Measurements from ENCODE around the gene XPO4.
"Not testable (repeated sequence)": the region's sequence is repeated elsewhere in the genome, so short reads cannot be mapped to it uniquely, and the experiment has no call there.

The XPO4 gene

GRCh38 chr13:20749377-20749776 lies 153.2 kb downstream of the XPO4 start:
- no peak overlapping the region for H3K4me3 ChIP-seq (ENCODE audit: low read depth in 1 of 2, low read length in 2 of 2)
- H3K27ac ChIP-seq (ENCODE audit: low read length) = no peak overlapping the region
- H3K27me3 ChIP-seq (ENCODE audit: low read depth, low read length) = no peaks in the 10 kb centered on the region
- H3K36me3 ChIP-seq (ENCODE audit: control insufficient read depth in 1 of 2, insufficient read depth in 2 of 2, low read length in 2 of 2) = peaks cover 0 to 4% of the 10 kb centered on the region in 2 donors
- no peaks in the 10 kb centered on the region for H3K4me1 ChIP-seq (ENCODE audit: control insufficient read depth in 1 of 2, insufficient read depth in 2 of 2, low read length in 2 of 2)
- H3K9me3 ChIP-seq (ENCODE audit: control insufficient read depth in 1 of 2, low read length in 2 of 2) = peaks cover 4 to 12% of the 10 kb centered on the region in 2 donors

- not testable (repeated sequence) for H3K4me3 ChIP-seq (ENCODE audit: low read depth in 1 of 2, low read length in 2 of 2); H3K36me3 ChIP-seq (ENCODE audit: control insufficient read depth in 1 of 2, insufficient read depth in 2 of 2, low read length in 2 of 2); H3K27me3 ChIP-seq (ENCODE audit: low read depth, low read length); H3K27ac ChIP-seq (ENCODE audit: low read length); H3K4me1 ChIP-seq (ENCODE audit: control insufficient read depth in 1 of 2, insufficient read depth in 2 of 2, low read length in 2 of 2); H3K9me3 ChIP-seq (ENCODE audit: control insufficient read depth in 1 of 2, low read length in 2 of 2)
Measured at GRCh38 chr13:20743830-20744404, 158.6 kb downstream of the XPO4 start.

- no peak overlapping the region for H3K27ac ChIP-seq (ENCODE audit: low read length)
- H3K4me1 ChIP-seq (ENCODE audit: control insufficient read depth in 1 of 2, insufficient read depth in 2 of 2, low read length in 2 of 2) = no peaks in the 10 kb centered on the region
- H3K9me3 ChIP-seq (ENCODE audit: control insufficient read depth in 1 of 2, low read length in 2 of 2) = peaks cover 0 to 3% of the 10 kb centered on the region in 2 donors
- H3K36me3 ChIP-seq (ENCODE audit: control insufficient read depth in 1 of 2, insufficient read depth in 2 of 2, low read length in 2 of 2) = peaks cover 0 to 11% of the 10 kb centered on the region in 2 donors
- no peaks in the 10 kb centered on the region for H3K27me3 ChIP-seq (ENCODE audit: low read depth, low read length)
- no peak overlapping the region for H3K4me3 ChIP-seq (ENCODE audit: low read depth in 1 of 2, low read length in 2 of 2)
Measured at GRCh38 chr13:20740021-20740420, 162.5 kb downstream of the XPO4 start.

GRCh38 chr13:20738616-20739015 lies 163.9 kb downstream of the XPO4 start:
- Histone ChIP-seq H3K4me1 (ENCODE audit: control insufficient read depth in 1 of 2, insufficient read depth in 2 of 2, low read length in 2 of 2) (no peaks in the 10 kb centered on the region), H3K27ac (ENCODE audit: low read length) (no peak overlapping the region), H3K27me3 (ENCODE audit: low read depth, low read length) (no peaks in the 10 kb centered on the region), H3K36me3 (ENCODE audit: control insufficient read depth in 1 of 2, insufficient read depth in 2 of 2, low read length in 2 of 2) (peaks cover 0 to 11% of the 10 kb centered on the region in 2 donors), H3K9me3 (ENCODE audit: control insufficient read depth in 1 of 2, low read length in 2 of 2) (no peaks in the 10 kb centered on the region), H3K4me3 (ENCODE audit: low read depth in 1 of 2, low read length in 2 of 2) (no peak overlapping the region)

GRCh38 chr13:20729633-20730585 lies 172.6 kb downstream of the XPO4 start:
- Histone ChIP-seq H3K36me3 (ENCODE audit: control insufficient read depth in 1 of 2, insufficient read depth in 2 of 2, low read length in 2 of 2) (peaks cover 0 to 5% of the 10 kb centered on the region in 2 donors), H3K27me3 (ENCODE audit: low read depth, low read length) (no peaks in the 10 kb centered on the region), H3K4me1 (ENCODE audit: control insufficient read depth in 1 of 2, insufficient read depth in 2 of 2, low read length in 2 of 2) (no peaks in the 10 kb centered on the region), H3K9me3 (ENCODE audit: control insufficient read depth in 1 of 2, low read length in 2 of 2) (no peaks in the 10 kb centered on the region), H3K4me3 (ENCODE audit: low read depth in 1 of 2, low read length in 2 of 2) (no peak overlapping the region), H3K27ac (ENCODE audit: low read length) (no peak overlapping the region)

- Histone ChIP-seq H3K27me3 (ENCODE audit: low read depth, low read length) (no peaks in the 10 kb centered on the region), H3K36me3 (ENCODE audit: control insufficient read depth in 1 of 2, insufficient read depth in 2 of 2, low read length in 2 of 2) (peaks cover 0 to 5% of the 10 kb centered on the region in 2 donors), H3K27ac (ENCODE audit: low read length) (no peak overlapping the region), H3K4me1 (ENCODE audit: control insufficient read depth in 1 of 2, insufficient read depth in 2 of 2, low read length in 2 of 2) (no peaks in the 10 kb centered on the region), H3K9me3 (ENCODE audit: control insufficient read depth in 1 of 2, low read length in 2 of 2) (no peaks in the 10 kb centered on the region), H3K4me3 (ENCODE audit: low read depth in 1 of 2, low read length in 2 of 2) (no peak overlapping the region)
Measured at GRCh38 chr13:20728579-20729311, 173.8 kb downstream of the XPO4 start.

GRCh38 chr13:20727856-20728255 lies 174.7 kb downstream of the XPO4 start:
- H3K9me3 ChIP-seq (ENCODE audit: control insufficient read depth in 1 of 2, low read length in 2 of 2) = no peaks in the 10 kb centered on the region
- peaks cover 0 to 5% of the 10 kb centered on the region in 2 donors for H3K36me3 ChIP-seq (ENCODE audit: control insufficient read depth in 1 of 2, insufficient read depth in 2 of 2, low read length in 2 of 2)
- H3K4me1 ChIP-seq (ENCODE audit: control insufficient read depth in 1 of 2, insufficient read depth in 2 of 2, low read length in 2 of 2) = no peaks in the 10 kb centered on the region
- H3K27ac ChIP-seq (ENCODE audit: low read length) = no peak overlapping the region
- H3K27me3 ChIP-seq (ENCODE audit: low read depth, low read length) = no peaks in the 10 kb centered on the region
- no peak overlapping the region for H3K4me3 ChIP-seq (ENCODE audit: low read depth in 1 of 2, low read length in 2 of 2)
